HG03354 (cell line): ENCODE results near the gene CCER1.

Source experiments
- ATAC-seq: cut with Tn5 transposase; IDR thresholded peaks from one replicate; pipeline ENCODE4 v1.9.1; 2021; ENCODE audit warnings: mild to moderate bottlenecking; ENCODE audit not compliant: unreplicated experiment, poor library complexity, severe bottlenecking

Gene CCER1

DNA sequence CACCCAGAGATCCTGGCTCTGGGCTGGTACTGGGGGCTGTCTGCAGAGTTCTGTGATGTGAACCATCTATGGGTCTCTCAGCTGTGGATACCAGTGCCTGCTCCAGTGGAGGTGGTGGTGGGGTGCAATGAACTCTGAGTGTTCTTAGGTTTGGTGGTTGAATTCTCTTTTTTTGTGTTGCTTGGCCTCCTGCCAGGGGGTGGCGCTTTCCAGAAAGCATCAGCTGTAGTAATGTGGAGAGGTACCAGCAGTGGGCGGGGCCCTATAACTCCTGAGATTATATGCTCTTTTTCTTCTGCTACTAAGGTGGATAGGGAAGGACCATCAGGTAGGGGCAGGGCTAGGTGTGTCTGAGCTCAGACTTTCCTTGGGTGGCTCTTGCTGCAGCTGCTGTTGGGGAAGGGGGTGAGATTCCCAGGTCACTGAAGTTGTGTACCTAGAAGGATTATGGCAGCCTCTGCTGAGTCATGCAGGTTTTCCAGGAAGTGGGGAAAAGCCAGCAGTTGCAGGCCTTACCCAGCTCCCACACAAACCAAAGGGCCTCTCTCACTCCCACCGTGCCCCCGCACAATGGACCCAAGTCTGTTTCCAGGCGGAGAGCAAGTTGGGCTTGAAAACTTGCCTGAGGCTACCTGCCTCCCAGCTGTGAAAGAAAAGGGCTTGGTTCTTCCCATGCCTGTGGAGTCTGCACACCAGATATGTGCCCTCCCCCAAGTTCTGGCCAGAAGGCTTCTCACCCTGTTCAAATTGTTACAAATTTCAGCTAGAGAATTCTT, 18.6 kb downstream of the CCER1 start:
- no peak for ATAC-seq

DNA sequence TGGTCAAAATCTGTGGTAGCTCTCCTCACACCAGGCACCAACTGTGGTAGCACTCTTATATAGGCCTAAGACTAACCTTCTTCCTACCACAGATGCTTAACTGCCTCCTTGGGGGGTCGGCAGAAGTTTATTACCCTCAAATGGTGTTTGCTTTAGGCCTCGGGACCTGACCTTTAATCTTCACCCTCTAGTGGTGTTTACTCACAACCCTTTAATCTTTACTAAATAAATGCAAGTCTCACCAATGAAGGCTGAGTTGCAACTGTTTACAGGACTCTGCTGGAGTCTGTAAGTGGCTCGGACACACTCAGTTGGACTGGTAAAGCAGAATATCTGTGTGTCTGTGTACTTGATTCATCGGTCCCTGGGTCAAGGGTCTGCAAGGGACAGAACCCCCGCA, 29.4 kb downstream of the CCER1 start:
- no peak for ATAC-seq

DNA sequence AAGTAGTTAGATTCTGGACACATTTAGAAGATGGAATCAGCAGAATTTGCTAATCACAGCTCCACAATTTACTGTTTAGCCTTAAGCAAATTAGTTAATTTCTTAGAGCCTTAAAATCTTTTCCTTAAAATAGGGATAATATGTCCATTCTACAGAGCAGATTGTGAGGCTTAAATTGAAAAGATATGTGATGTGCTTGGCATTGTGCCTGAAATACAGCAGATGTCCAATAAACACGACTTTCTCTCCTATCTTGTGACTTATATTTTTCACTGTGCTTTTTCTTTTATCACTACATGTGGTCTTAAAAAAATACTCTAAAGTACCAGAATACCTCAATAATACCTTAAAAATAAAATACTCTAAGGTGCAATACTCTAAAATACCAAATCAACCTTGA, 30.6 kb downstream of the CCER1 start:
- ATAC-seq = no peak

DNA sequence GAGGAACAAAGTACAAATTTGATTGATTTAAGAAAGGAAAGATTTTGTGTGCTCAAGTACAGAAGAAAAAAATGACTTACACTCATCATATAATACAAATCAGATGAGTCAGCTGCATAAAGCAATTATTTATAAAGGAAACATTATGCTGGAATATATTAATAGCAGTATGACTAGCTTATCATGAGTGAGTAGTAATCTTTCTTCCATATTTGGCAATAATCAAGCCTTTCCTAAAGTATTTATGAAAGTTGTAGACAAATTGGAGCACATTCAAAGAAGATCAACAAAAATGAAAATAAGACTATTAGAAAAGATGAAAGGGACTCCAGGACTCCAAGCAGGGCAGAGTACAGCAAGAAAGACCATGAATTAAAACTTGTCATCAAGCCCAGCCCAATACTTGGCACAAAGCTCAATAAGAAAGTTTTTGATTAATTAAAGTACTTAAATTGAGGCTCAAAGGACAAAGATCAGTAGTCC, 32.8 kb downstream of the CCER1 start:
- no peak for ATAC-seq

DNA sequence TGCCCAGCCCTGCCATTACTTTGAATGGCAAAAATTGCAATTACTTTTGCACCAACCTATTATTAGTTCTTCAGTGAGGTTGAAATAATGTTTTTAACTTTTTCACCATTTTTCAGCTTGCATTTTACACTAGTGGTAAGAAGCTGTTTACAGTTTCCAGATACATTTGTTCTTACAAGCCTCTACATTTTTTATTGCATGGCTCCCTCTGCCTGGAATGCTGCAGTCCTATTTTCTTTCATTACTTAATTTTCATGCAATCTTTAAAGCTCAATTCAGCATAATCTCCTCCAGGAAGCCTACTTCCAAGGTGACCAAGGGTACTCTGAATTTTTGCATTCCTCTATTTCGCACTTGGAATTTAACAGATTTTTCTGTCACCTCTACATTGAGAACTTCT, 33.4 kb downstream of the CCER1 start:
- ATAC-seq = no peak

DNA sequence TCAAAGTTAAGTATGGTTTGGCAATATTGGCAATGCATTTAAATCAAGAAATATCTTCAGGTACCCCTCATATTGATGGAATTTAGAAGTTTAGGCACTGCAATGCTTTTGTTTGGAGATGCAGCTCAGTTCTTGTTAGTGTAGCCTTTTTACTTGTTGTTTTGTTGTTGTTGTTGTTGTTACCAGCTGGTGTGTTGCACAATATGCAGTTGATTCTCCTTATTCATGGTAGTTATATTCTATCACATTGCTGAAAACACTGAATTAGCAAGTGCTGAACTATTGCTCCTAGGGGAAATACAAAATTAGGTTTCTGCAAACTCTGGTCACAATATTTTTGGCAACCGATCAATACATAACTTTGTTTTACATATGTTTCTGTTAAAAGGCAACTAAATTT, 34.8 kb downstream of the CCER1 start:
- ATAC-seq = no peak

DNA sequence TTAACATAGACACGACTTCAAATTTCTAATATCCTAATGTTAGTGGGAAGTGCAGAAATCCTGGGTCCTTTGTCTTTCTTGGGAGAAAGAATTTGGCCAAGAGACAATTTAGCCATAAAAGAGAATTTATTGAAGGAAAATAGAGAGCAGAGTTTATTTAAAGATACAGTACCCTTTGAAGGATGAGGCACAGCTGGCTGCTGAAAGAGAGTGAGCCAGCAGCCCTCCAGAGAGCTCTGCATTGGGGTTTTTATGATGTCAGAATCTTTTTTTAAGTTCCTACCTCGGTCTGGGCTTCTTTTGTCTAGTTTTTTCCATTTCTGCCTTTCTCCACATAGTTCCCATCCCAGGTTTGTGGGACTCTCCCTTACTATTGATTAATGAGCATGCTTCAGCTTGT, 37.5 kb downstream of the CCER1 start:
- ATAC-seq = no peak

DNA sequence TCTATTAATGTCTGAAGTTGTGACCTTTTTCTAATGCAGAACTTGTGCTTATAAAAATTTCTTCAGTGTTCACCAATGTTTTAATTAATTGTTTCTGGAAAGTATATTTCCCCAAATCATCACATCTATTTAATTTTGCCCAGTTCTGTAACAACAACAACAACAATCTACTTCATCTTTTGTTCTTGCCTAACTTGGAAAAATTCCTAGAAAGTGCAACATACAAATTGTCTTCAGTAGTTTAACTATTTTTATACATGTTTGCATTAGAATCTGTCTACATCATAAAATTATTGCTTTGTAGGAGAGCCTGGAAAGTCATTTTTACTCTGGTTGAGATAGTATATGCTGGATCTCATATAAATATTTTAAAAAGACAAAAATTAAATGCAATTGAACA, 38.5 kb downstream of the CCER1 start:
- ATAC-seq = no peak

DNA sequence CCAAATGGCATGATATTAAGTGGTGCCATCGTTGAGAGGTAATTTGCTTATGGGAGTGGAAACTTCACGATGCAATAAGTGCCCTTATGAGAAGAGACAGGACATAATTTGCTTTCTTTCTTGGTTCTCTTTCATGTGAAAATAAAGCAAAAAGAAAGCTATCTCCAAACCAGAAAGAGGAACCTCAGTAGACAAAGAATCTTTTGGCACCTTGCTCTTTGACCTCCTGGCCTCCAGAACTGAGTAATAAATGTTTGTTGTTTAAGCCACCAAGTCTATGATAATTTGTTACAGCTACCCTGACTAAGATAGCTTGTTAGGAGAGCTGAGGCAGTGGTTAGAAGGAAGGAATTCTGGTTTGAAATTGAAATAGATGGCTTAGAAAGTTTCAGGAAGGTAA, 39.6 kb downstream of the CCER1 start:
- no peak for ATAC-seq

DNA sequence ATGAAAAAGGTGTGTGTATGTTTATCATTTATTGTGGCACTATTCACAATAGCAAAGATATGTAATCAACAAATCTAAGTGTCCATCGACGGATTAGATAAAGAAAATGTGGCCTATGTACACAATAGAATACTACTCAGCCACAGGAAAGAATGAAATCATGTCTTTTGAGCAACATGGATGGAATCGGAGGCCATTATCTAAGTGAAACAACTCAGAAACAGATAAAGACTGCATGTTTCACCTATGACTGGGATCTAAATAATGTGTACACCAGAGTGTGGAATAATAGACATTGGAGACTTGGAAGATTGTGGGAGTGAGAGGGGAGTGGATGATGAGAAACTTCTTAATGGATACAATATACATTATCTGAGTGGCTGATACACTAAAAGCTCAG, 44.0 kb downstream of the CCER1 start:
- no peak for ATAC-seq

DNA sequence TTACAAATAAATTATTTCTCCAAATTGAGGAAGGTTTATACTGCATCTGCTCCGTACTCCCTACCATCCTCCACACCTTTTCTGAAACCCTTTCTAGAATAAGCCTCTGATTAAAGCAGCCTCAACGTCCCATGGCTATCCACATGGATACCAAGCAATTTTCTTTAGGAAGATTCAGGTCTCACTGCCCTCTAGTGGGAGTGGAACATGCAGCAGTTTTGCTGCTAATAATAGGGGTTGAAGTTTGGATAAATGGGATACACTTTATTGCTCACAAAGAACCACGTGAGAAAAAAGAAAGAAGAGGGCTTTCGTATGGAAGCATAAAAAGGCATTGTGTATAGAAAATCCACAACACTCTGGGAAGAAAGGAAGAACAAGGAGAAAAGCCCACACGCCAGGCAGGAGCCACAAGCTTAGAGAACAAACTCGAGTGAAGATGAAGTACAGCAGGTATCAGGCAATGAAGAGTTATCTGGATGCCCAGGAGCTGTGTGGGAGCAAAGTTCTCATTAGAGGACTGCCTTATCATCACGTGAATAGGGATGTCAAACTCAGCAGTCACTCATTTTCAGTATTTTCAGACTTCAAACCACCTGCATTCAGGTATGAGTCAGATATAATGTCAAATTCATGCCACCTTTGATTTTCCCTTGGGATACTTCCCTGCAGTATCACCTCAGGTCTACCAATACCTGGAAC, 45.8 kb downstream of the CCER1 start:
- peak; percentile 50 for ATAC-seq

DNA sequence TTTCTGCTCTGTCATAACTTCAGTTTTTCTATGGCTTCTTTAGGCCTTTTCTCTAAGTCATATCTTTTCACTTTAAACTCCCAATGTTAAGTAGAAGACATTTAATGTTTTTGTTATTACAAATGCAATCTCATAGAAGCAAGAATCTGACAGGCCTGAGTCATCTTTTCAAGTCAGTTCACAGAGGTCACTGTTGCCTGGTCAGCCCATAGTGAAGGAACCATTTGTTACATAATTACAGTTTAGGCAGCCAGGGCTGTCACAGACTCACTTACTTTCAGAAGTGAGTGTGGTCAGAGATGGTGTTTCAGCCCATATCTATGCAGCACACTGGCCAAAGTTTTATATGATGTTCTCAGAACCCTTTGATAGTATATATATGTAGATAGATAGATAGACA, 46.5 kb downstream of the CCER1 start:
- ATAC-seq = no peak

DNA sequence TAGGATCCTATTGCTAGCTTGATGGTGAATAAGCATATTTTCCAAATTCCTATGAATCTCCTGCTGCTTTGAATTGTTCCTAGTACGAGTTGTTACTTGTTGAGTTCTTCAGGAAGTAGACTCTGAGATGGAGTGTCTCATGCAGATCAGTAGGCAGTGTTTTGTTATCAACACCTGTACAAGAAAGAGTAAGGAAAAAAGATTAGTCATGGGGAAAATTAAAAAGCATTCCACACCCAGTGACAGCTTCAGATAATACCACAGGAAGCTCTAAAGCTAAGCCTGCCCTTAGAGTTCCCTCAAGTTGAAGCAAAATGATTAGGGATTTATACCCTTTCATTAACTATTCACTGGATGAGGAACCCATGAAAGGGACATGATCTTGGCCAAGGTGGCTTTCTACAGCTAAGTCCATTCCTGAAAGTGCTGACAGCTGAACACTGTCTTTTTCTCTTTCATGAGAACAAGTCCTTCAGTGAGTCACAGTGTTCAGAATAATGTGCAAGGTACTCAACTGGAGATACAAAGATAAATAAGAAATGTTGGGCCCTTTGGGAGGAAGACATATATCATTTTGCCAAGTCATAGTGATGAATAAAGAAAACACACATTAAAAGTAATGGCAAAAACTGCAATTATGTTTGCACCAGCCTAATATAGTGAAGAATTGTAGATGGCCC, 49.1 kb downstream of the CCER1 start:
- ATAC-seq = no peak

DNA sequence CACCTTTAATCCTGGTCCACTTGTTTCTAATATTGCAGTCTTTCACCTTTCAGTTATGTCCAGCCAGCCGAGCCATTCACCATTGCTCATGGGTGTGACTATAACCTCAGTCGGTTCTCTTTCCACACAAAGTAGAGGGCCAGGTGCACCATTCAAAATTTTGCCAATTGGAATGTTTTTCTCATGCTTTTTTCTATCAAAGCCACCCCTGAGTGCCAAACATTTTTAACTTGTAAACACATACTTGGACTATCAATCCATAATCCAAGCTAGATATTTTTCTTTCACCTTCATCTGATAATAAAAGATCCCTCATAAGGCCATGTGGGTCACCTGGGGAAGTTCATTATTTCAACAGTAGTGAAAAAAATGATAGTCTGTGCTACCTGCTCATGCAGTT, 52.4 kb downstream of the CCER1 start:
- ATAC-seq = no peak
